ENCODE data around the gene RERE.
"Not testable (repeated sequence)": the region's sequence is repeated elsewhere in the genome, so short reads cannot be mapped to it uniquely, and the experiment has no call there.

Gene RERE

DNA sequence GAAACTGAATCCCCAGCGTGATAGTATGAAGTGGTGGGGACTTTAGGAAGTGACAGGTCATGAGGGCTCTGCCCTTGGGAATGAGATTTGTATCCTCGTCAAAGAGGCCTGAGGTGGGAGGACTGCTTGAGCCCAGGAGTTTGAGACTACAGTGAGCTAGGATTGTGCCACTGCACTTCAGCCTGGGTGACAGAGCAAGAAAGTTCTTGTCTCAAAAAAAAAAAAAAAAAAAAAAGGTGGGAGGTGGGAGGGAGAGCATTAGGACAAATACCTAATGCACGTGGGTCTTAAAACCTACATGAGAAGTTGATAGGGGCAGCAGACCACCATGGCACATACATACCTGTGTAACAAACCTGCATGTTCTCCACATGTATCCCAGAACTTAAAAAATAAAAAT is 24.0 kb upstream of the RERE start:
- DNase-seq (ENCODE audit: low read depth), result no peak

DNA sequence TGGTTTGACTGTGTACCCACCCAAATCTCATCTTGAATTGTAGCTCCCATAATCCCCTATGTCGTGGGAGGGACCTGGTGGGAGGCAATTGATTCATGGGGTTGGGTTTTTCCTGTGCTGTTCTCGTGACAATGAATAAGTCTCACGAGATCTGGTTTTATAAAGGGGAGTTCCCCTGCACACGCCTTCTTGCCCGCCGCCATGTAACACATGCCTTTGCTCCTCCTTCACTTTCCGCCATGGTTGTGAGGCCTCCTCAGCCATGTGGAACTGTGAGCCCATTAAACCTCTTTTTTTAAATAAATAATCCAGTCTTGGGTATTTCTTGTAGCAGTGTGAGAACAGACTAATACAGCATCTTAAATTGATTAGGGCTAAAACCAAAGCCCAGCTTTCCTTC is 22.6 kb upstream of the RERE start:
- DNase-seq (ENCODE audit: low read depth), result no peak

DNA sequence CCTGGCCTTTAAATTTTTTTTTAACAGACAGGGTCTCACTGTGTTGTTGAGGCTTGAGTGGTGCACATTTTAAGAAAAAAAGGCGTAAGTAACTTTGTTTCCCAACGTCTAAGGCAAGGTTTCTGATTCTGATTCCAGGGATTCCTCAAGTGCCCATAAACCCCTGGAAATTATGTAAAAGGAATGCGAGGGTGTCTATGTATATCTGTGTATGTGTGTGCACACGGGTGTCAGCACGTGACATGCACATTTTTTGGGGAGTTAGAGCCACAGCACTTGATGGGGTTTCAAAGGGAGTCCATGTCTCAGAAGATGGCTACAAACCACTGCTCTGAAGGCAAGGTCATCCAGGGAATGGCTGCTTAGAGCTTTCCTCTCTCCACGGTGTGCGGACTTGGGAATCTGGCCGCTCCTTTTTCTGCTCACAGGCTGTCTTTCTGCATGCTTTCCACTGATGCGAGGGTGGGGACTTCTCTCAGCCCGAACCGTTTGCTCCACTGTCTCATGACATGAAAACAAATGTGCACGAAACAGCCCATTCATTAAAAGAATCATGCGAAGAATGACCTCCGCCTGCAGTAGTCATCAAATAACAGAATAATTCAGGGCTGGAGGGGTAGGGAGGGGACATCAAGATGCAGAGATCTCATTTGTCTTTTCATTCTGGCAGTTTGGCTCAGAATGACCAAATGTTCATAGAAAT is 18.7 kb upstream of the RERE start:
- no peak for DNase-seq (ENCODE audit: low read depth)

- no peak for DNase-seq (ENCODE audit: low read depth)
These were observed 13.9 kb upstream of the RERE start for GRCh38 chr1:8831340-8831739.

- DNase-seq (ENCODE audit: low read depth), result not testable (repeated sequence)
These were observed 13.3 kb upstream of the RERE start for GRCh38 chr1:8830732-8831131.

GRCh38 chr1:8825985-8826481 is 8.6 kb upstream of the RERE start:
- DNase-seq (ENCODE audit: low read depth), result no peak

- no peak for DNase-seq (ENCODE audit: low read depth)
These were observed 5.8 kb upstream of the RERE start for GRCh38 chr1:8823295-8823664.

GRCh38 chr1:8822373-8823294 is 5.2 kb upstream of the RERE start:
- DNase-seq (ENCODE audit: low read depth), result no peak

DNA sequence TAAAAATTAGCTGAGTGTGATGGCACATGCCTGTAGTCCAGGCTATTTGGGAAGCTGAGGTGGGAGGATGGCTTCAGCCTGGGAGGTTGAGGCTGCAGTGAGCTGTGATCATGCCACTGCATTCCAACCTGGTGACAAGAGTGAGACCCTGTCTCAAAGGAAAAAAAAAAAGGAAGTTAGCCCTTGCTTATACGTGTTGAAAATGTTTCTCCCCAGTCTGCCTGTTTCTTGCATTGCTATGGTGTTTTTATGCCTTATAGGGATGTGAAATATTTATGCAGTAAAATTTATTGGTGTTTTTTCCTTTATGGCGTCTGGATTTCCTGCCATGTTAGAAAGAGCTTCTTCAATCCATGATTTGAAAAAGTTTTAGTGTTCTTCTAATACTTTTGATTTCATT is 3.6 kb upstream of the RERE start:
- DNase-seq (ENCODE audit: low read depth), result no peak

DNA sequence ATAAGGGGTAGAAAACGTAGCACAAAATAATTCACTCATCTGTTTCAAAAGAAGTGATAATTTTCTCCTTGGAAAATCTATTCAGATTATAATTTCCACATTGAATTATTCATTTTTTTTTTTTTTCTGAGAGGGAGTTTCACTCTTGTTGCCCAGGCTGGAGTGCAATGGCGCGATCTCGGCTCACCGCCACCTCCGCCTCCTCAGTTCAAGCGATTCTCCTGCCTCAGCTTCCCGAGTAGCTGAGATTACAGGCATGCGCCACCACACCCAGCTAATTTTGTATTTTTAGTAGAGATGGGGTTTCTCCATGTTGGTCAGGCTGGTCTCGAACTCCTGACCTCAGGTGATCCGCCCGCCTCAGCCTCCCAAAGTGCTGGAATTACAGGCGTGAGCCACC is 1.3 kb upstream of the RERE start:
- DNase-seq (ENCODE audit: low read depth), result not testable (repeated sequence)

DNA sequence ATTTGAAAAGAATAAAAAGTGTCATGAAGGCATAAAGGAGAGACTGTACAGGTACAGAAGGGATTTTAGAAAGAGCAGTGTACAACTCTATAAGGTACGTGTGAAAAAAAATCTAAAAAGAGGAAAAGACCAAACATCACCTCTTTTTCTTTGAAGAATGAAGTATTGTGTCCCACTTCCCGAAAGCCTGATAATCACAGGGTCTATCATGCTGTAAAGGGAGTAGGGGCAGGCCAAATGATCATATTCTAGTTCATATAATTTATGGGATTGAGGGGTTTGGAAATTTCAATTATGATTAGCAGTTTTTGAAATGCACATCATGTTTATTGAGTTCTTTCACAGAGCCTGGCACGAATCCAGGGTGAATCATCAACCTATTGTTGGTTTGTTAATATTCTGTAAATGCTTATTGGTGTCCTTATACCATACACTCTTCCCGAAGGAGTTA is 910 bp upstream of the RERE start:
- no peak for DNase-seq (ENCODE audit: low read depth)

DNA sequence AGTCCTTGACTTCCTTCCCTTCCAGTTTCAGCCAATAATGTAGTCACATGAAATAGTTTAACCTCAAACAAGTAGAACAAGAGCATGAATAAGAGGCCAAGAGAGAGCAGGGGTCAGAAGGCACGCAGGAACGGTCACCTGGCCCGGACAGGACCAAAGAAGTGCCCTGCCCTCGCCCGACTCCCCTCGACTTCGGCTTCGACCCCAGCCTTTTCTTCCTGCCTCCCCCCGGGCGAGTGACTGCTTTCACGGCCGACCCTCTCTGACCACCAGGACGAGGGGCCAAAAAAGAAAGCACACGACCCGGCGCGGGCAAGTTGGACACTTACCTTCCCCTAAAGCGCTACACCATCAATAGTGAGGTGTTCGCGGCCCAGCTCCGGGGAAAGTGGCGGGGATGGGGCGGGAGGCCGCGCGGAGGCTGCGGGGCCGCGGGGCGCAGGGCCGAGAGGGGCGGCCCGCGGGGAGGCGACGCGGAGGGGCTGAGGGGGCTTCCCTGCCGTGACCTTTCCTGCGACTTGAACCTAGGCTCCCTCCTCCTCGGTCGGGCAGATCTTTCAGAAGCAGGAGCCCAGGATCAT is 519 bp downstream of the RERE start:
- no peak for DNase-seq (ENCODE audit: low read depth)

GRCh38 chr1:8816264-8816663 is 1.2 kb downstream of the RERE start:
- DNase-seq (ENCODE audit: low read depth), result no peak

GRCh38 chr1:8815582-8816151 is 1.8 kb downstream of the RERE start:
- no peak for DNase-seq (ENCODE audit: low read depth)

- no peak for DNase-seq (ENCODE audit: low read depth)
These were observed 2.6 kb downstream of the RERE start for GRCh38 chr1:8814865-8815264.

DNA sequence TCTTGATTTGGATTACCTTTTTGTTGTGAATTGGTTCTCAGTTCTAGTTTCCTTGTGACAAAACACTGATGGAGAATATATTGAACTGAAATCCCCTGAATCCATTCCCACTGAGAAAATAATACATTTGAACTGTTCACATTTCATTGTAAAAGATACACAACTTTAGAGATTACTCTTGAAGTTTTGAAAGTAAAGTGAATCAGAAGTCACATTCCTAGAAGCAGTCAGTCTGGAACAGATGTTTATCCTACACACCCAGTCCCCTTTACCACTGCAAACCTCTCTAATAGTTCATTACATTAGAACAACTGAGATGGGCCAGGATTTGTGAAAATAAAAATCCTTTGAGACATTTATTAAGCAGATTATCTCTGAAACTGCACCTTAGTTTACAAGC is 3.4 kb downstream of the RERE start:
- no peak for DNase-seq (ENCODE audit: low read depth)

DNA sequence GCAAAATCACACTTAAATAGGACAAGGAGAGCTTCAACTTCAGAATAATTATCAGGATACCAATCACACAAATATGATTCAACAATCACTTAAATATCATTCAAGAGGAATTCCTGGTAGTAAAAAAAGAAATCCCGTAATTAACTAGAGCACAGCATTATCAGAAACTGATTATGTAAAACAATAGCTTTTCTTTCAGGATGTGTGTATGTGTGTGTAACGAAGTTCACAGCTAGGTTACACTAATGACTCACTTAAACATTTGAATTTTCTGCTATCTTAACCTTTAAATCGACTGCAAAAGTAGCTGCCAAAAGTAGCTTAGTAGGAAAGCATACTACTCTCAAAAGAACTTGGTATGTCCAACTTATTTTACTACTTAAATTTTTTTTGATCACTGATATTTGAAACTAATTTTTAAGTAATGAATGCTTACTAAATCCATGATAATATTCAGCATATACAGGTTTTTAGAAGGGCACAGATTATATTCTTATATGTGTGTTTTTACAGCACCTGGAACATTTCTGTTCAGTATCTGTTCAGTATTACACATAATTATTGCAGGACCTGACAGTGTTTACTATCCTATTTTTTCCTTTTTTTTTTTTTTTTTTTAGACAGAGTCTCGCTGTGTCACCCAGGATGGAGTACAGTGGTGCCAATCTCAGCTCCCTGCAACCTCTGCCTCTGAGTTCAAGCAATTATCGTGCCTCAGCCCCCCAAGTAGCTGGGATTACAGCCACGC is 4.2 kb downstream of the RERE start:
- no peak for DNase-seq (ENCODE audit: low read depth)

DNA sequence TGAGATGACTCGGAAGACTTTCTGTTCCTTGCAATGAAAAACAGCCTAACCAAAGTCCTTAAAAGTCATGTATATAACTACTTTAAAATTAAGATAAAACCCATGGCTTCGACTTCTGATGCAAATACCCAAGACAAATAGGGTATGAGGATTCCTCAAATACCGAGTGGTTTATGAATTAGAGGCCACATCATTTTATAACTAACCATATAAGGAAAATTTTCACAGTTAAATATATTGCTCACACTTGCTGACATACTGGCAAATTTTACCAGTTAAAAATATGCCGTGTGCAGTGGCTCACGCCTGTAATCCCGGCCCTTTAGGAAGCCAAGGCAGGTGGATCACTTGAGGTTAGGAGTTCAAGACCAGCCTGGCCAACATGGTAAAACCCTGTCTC is 5.4 kb downstream of the RERE start:
- no peak for DNase-seq (ENCODE audit: low read depth)

GRCh38 chr1:8810987-8811386 is 6.5 kb downstream of the RERE start:
- no peak for DNase-seq (ENCODE audit: low read depth)

DNA sequence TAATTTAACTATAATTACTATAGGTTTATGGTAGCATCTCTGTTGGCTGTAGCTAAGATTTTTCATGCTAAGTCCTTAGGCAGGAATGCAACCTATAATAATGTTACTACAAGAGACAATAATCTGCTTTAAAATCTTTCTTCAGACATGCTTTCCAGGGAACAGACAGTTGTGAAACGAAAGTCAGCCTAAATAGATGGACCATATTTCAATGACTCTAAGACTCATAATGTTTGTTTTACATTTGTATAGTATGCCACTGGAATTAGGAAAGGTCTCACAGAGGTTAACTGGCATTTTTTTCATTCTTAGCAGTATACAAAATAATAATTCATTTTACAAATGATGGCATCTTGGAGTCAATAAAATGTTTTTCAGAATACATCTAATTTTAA is 8.1 kb downstream of the RERE start:
- DNase-seq (ENCODE audit: low read depth), result no peak

GRCh38 chr1:8807004-8807403 is 10.4 kb downstream of the RERE start:
- no peak for DNase-seq (ENCODE audit: low read depth)

- DNase-seq (ENCODE audit: low read depth), result no peak
These were observed 17.0 kb downstream of the RERE start for GRCh38 chr1:8800416-8800815.

All from stimulated activated CD4-positive, alpha-beta T cell treated with anti-CD3 and anti-CD28 coated beads, Interleukin-2, amount 100 ng/mL, for 4 hours (primary cell).